ENCODE data around the gene TOPORS.

Gene TOPORS

DNA sequence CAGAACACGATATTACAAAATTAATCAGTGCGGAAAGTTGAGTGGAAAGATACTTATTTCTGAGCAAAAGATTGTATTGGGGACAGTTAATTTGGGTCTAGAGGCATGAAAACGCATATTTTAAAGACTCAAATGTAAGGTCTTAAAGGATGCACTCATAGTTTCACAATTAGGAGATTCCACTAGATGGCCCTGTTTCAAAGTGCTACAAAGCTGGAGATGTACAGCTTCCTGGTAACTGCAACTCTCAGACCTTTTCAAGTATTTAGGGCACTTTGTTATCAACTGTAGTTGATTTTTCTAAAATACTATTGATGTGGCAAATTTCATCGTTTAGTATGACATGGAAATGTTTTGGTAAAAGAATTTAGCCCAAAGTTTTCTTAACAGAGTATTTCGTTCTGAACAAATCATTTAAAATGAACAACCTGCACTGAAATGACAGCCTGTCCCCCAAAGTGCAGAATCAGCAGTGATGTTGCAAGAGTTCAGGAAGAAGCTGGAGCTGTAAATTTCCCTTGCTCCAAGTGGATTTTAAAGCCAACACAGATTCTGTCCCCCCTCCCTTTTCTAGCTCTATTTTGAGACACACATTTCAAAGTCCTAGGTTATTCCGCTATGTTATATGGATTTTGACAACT is 36.8 kb upstream of the TOPORS start:
- no peaks in the 10 kb centered on the region for H3K9me3 ChIP-seq (ENCODE audit: severe bottlenecking)
- no peaks in the 10 kb centered on the region for H3K36me3 ChIP-seq
- H3K27me3 ChIP-seq (ENCODE audit: insufficient read depth, low read depth, severe bottlenecking), result peaks cover 15% of the 10 kb centered on the region
- TF ChIP-seq, protein P1, sequence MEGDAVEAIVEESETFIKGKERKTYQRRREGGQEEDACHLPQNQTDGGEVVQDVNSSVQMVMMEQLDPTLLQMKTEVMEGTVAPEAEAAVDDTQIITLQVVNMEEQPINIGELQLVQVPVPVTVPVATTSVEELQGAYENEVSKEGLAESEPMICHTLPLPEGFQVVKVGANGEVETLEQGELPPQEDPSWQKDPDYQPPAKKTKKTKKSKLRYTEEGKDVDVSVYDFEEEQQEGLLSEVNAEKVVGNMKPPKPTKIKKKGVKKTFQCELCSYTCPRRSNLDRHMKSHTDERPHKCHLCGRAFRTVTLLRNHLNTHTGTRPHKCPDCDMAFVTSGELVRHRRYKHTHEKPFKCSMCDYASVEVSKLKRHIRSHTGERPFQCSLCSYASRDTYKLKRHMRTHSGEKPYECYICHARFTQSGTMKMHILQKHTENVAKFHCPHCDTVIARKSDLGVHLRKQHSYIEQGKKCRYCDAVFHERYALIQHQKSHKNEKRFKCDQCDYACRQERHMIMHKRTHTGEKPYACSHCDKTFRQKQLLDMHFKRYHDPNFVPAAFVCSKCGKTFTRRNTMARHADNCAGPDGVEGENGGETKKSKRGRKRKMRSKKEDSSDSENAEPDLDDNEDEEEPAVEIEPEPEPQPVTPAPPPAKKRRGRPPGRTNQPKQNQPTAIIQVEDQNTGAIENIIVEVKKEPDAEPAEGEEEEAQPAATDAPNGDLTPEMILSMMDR (IDR thresholded peaks at IDR 0.05; ENCODE audit: low read depth, low read length), result peak; percentile 45
- no peak overlapping the region for H3K4me3 ChIP-seq (ENCODE audit: low read depth, low read length)
- DNase-seq, result no peak
- H3K27ac ChIP-seq, result no peak overlapping the region

DNA sequence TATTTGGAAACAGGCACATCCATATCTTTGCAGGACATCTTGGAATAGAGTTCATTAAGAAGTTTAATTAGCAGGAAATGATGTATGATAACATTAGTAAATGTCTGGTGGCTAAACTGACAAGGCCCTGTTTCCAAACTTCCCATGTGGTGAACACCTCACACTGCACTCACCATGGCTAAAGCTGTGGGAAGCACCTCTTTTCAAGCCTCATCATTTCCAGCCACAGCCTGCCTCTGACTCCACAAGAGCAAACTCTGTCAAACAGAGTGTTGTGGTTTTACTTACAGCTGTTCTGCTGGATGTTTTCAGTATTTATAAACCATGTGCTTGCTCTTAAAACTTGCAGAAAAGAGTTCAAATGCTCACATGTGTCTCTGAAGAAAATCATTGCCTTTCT is 35.5 kb upstream of the TOPORS start:
- no peak overlapping the region for H3K27ac ChIP-seq
- no peak overlapping the region for H3K4me3 ChIP-seq (ENCODE audit: low read depth, low read length)
- peaks cover 15% of the 10 kb centered on the region for H3K27me3 ChIP-seq (ENCODE audit: insufficient read depth, low read depth, severe bottlenecking)
- no peaks in the 10 kb centered on the region for H3K36me3 ChIP-seq
- no peak for DNase-seq
- no peaks in the 10 kb centered on the region for H3K9me3 ChIP-seq (ENCODE audit: severe bottlenecking)
- TF ChIP-seq, protein P1 (IDR thresholded peaks at IDR 0.05; ENCODE audit: low read depth, low read length), result no peak

DNA sequence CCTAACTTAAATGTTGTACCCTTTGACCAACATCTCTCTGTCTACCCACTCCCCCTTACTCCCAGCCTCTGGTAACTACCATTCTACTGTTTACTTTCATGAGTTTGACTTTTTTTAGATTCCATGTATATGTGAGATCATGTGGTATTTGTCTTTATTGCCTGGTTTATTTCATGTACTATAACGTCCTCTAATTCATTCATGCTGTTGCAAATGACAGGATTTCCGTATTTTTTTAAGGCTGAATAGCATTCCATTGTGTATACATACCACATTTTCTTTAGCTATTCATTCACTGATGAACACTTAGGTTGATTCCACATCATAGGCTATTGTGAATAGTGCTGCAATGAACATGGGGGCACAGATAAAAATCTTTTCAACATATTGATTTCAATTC is 32.4 kb upstream of the TOPORS start:
- H3K27me3 ChIP-seq (ENCODE audit: insufficient read depth, low read depth, severe bottlenecking), result peaks cover 18% of the 10 kb centered on the region
- DNase-seq, result no peak
- no peaks in the 10 kb centered on the region for H3K9me3 ChIP-seq (ENCODE audit: severe bottlenecking)
- no peaks in the 10 kb centered on the region for H3K36me3 ChIP-seq
- H3K27ac ChIP-seq, result no peak overlapping the region
- TF ChIP-seq, protein P1 (IDR thresholded peaks at IDR 0.05; ENCODE audit: low read depth, low read length), result no peak
- H3K4me3 ChIP-seq (ENCODE audit: low read depth, low read length), result no peak overlapping the region

DNA sequence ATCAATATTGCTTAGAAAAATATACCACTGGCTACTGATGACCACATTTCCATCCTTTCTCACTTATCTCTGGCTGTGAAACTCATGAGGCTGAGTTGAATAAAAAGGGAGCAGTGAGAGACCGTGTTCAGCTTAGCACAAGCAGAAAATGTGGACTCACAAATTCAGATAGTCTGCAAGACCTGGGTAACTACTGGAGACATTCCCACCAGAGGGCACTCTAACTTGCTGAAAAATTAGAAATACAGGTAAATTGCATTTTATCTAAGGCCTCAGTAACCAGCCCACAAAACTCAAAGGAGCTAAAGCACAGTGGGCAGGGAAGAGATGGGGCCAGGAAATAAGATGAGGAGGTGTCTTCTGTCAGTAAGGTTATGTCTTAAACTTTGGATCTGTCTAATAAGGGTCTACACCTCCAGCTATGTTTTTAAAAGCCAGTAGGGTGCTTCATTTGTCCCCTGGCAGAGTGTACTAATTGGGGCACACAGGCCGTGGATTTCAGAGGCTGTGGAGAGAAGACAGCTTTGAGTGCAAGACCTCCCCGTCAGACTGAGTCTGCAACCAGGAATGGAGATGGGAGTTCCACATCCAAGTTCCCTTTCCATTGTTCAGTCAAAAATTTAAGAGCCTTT is 29.2 kb upstream of the TOPORS start:
- Histone ChIP-seq H3K9me3 (ENCODE audit: severe bottlenecking) (no peaks in the 10 kb centered on the region), H3K27me3 (ENCODE audit: insufficient read depth, low read depth, severe bottlenecking) (peaks cover 34% of the 10 kb centered on the region), H3K36me3 (no peaks in the 10 kb centered on the region), H3K27ac (no peak overlapping the region), H3K4me3 (ENCODE audit: low read depth, low read length) (no peak overlapping the region)
- TF ChIP-seq, protein P1 (IDR thresholded peaks at IDR 0.05; ENCODE audit: low read depth, low read length), result peak; percentile 60
- peak; percentile 48 for DNase-seq

DNA sequence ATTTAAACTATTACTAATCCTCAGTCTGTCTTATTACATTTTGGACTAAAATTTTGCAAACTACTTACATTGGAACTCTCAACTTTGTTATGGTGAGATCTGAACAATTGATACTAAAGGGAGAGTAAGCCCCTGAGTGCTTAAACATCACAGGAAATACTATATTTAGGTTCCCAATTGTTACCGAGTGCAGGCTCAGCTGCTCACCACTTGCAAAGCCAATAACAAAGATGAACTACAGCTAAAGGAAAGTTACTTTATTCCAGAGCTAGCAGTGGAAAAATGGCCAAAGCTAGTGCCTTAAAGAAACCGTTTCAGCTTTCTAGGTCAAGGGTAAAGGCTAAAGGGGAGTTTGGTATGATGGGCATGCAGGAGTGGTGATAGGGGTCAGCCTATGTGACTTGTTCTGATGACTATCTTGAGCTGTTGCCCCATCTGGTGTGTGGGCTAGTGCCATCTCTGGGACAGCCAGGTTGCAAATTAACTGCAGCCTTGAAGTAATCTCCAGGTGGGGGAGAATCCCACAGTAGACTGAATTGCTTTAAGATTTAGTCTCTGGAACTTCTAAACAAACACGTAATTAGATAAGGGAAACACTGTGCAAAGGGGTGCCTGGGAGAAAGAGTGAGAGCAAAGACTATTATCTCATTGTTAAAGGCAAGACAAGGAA is 28.4 kb upstream of the TOPORS start:
- no peaks in the 10 kb centered on the region for H3K36me3 ChIP-seq
- no peak for DNase-seq
- H3K4me3 ChIP-seq (ENCODE audit: low read depth, low read length), result no peak overlapping the region
- peaks cover 32% of the 10 kb centered on the region for H3K27me3 ChIP-seq (ENCODE audit: insufficient read depth, low read depth, severe bottlenecking)
- H3K9me3 ChIP-seq (ENCODE audit: severe bottlenecking), result no peaks in the 10 kb centered on the region
- TF ChIP-seq, protein P1 (IDR thresholded peaks at IDR 0.05; ENCODE audit: low read depth, low read length), result no peak
- H3K27ac ChIP-seq, result no peak overlapping the region
